ENCODE data around the gene CMC2. TPM values are rescaled to one million over a fixed set of nuclear protein-coding genes. Genes with fewer than 3 reads are reported as not detected.

Gene CMC2
- total and polyA plus RNA-seq, 2 of the 8 experiments (the other 6 are each of a cell fraction or from before 2014, with no cell fraction given): 66.6 to 116 TPM

- no peak overlapping the region for H2BK5ac ChIP-seq (ENCODE audit: low read depth, low read length)
- H3K79me2 ChIP-seq (ENCODE audit: control insufficient read depth in 1 of 2, insufficient read depth in 2 of 2, low read length in 2 of 2): no peaks in the 10 kb centered on the region
- H3K9me3 ChIP-seq (ENCODE audit: insufficient read depth in 2 of 2, low read depth in 1 of 2, low read length in 1 of 2): no peaks in the 10 kb centered on the region
- 53% methylated on average over 20 of the region's 20 CpGs; no CpG with 5 or more reads in 1 of the 2 experiments for WGBS, 2 experiments (ENCODE audit: extremely low coverage in 1 of 2, insufficient coverage in 1 of 2, insufficient read length in 1 of 2, insufficient replicate concordance in 2 of 2, low coverage in 1 of 2, low lambda C conversion rate in 2 of 2, missing lambda C conversion rate in 1 of 2)
- no peak overlapping the region for H3K23ac ChIP-seq (ENCODE audit: insufficient read length)
- CTCF ChIA-PET (ENCODE audit: partially characterized antibody): interaction anchor here (0.6 to 5.1 kb wide), 6 partner anchors 9 to 1769 kb away, joined by 3 to 32 read pairs (median 4); no protein-coding TSS in a partner anchor
- H3K4me2 ChIP-seq (ENCODE audit: insufficient read depth in 1 of 2, low read depth in 2 of 2, low read length in 2 of 2): peak overlapping the region; percentile 68 to 93
- FAIRE-seq (no peak), DNase-seq (ENCODE audit: low read depth in 1 of 2, low spot score in 2 of 2) (no peak)
- H3K36me3 ChIP-seq (ENCODE audit: control insufficient read depth in 2 of 4, insufficient read depth in 4 of 4, low read length in 3 of 4): no peaks in the 10 kb centered on the region
- no peak overlapping the region for H3K27ac ChIP-seq (ENCODE audit: low read depth, low read length)
- H3K9ac ChIP-seq (replicated peaks in 1 of 4; ENCODE audit: extremely low read depth in 1 of 4, low read depth in 3 of 4, low read length in 3 of 4): no peak overlapping the region
- H3K4me1 ChIP-seq (replicated peaks in 1 of 4; ENCODE audit: control insufficient read depth in 3 of 4, insufficient read depth in 4 of 4, low read length in 3 of 4): peaks cover 0 to 4% (median under 1%) of the 10 kb centered on the region in 4 experiments; a peak in 5 of 7 replicates
- H2BK120ac ChIP-seq (replicated peaks; ENCODE audit: low read depth, low read length): no peak overlapping the region
- TF ChIP-seq EZH2 (IDR thresholded peaks at IDR 0.05; ENCODE audit: low read depth, low read length, severe bottlenecking) (peak; percentile 12), FOSL1 (IDR thresholded peaks at IDR 0.05; ENCODE audit: insufficient read depth, low read depth, low read length) (no peak), CBX8 (IDR thresholded peaks at IDR 0.05; ENCODE audit: borderline replicate concordance, low read depth, low read length) (no peak), ZNF274 (IDR thresholded peaks at IDR 0.05; ENCODE audit: borderline replicate concordance, extremely low read depth, low read length) (no peak), POLR2AphosphoS5 (IDR thresholded peaks at IDR 0.05; ENCODE audit: low read depth, low read length) (no peak), MAX (IDR thresholded peaks at IDR 0.05) (0 out of 2 replicates have a peak, but pooled peaks have one; percentile 1)
- no peak overlapping the region for H3K18ac ChIP-seq (ENCODE audit: extremely low read depth, low read length)
- POLR2A ChIA-PET (ENCODE audit: partially characterized antibody): no interaction called here
- no peak overlapping the region for H4K5ac ChIP-seq (ENCODE audit: insufficient read length, low read depth, low read length)
- H4K20me1 ChIP-seq (replicated peaks in 1 of 2; ENCODE audit: control insufficient read depth in 1 of 2, insufficient read depth in 2 of 2, low read length in 2 of 2): no peaks in the 10 kb centered on the region
- no peak overlapping the region for H2AK5ac ChIP-seq (ENCODE audit: low read depth, low read length)
- H2BK20ac ChIP-seq (ENCODE audit: low read length): 0 out of 2 replicates have a peak overlapping the region, but pooled peaks have one; percentile 72
- no peak overlapping the region for H3K4ac ChIP-seq (replicated peaks; ENCODE audit: insufficient read length, low read depth, low read length)
- H3K4me3 ChIP-seq (ENCODE audit: extremely low read depth in 1 of 4, insufficient read depth in 2 of 4, low read depth in 3 of 4, low read length in 4 of 4): peak overlapping the region; percentile 27 to 61 (median 34)
- peaks cover 0 to 26% (median 21%) of the 10 kb centered on the region in 4 experiments; a peak in 6 of 7 replicates for H3K27me3 ChIP-seq (replicated peaks in 1 of 4; ENCODE audit: control insufficient read depth in 3 of 4, extremely low read depth in 1 of 4, insufficient read depth in 3 of 4, low read length in 3 of 4)
- H4K91ac ChIP-seq (replicated peaks; ENCODE audit: insufficient read length, low read length): no peak overlapping the region
- no peak overlapping the region for H3K56ac ChIP-seq (replicated peaks; ENCODE audit: insufficient read length, low read depth, low read length)
- no peak overlapping the region for H2AFZ ChIP-seq (ENCODE audit: low read length)
- H3K14ac ChIP-seq (ENCODE audit: insufficient read length): no peak overlapping the region
- H4K8ac ChIP-seq (ENCODE audit: extremely low read depth, insufficient read depth, low read length): no peak overlapping the region
- H3K23me2 ChIP-seq (ENCODE audit: low read depth, low read length): peaks cover 10% of the 10 kb centered on the region; the same call in 1 of the 2 replicates
- H2BK12ac ChIP-seq (ENCODE audit: low read depth, low read length): no peak overlapping the region
- H2BK15ac ChIP-seq (ENCODE audit: low read length): no peak overlapping the region
- no peaks in the 10 kb centered on the region for H3K79me1 ChIP-seq (ENCODE audit: low read depth, low read length)
These were observed 74.0 kb downstream of the CMC2 start for GRCh38 chr16:80932708-80933095.
